Hematopoietic multipotent progenitor cell treated with erythropoietin and hydrocortisone succinate and interleukin-3 and kit ligand, for 17 days (in vitro differentiated cells): ENCODE data around the gene HOXB5.
A peak's percentile ranks its signal among the peaks of the same experiment; 100 is the strongest.

Experiments
- DNase-seq: peaks from one replicate; pipeline ENCODE4 v3.0.0-alpha.2; 2015; ENCODE audit warnings: low spot score

Gene HOXB5

DNA sequence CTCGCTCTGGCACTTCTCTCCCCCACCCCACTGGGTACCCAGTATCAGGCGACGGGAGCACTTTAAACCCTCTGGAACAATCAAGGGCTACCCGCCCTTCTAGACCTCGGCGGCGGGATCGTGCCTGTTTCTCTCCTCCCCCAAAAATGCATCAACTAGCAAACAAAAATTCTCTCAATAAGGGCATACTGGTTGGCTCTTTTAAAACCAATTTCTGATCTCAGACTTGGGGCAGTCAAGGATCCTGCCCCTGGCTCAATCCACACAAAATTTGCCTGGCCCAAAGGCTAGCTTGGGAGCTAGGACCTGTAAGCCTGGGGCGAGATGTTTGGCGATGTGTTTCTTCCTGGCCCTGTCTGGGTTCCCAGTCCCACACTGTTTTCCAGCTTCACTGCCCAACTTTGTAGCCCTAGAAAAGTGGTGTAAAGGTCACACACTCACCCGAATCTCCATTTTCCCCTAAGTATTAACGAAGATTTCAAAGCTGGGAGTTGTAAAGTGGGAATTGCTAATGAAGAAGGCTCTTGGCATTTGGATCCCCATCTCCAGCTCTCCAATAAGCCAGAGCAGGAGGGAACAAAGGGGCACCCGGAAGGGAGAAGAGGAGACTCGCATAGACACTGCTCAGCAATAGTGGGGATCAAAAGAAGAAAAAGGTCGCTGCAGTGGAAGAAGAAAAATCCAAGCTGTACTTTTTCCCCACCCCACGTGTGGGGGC, 34.3 kb downstream of the HOXB5 start:
- no peak for DNase-seq

DNA sequence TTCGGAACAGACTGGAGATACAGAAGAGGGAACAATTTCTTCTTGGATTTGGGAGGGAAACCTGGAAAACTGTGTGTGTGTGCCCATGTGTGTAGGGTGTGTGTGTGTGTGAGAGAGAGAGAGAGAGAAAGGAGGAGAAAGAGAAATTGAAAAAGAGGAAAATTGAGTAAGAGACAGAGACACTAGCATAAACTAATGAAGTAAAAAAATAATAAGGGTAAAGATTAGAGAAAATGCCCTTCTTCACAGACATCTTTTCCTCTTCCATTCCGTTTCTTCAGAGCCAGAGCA, 34.8 kb downstream of the HOXB5 start:
- no peak for DNase-seq

DNA sequence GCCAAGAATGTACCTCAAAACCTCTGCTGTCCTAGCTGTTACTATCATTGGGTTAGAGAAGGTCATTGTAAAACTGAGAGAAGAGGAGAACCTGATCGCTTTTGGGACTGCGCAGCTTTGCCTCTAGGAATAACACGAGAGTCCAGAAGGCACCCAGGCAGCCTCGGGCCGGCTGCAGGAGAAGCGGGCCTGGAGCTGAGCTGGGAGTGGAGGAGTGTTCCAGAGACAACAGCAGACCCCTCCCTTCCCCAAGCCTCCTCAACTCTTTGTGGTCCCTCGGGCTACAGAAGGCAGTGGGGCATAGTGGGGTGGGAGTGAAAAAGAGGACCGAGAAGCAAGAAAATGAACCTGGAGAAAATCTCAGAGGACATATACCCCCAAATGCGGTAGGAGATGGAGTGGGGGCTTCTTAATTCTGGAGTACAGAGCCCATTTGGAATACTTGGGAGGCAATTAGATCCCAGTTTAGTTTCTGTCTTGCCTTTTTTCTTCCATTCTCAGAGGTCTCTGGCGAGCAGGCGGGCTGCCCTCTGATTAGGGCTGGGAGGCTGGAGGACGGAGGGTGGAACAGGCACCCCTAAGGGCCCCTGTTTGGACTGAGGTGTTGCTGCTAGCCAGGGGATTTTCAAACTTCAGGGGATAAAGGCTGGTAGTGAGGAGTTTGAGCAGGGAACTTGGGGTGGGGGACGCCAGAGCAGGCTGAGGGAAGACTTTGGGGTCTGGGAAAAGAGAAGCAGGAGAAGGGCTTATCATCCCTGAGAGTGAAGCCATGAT, 35.3 kb downstream of the HOXB5 start:
- no peak for DNase-seq

- DNase-seq = no peak
These were observed 36.8 kb downstream of the HOXB5 start for GRCh38 chr17:48556576-48557401.

DNA sequence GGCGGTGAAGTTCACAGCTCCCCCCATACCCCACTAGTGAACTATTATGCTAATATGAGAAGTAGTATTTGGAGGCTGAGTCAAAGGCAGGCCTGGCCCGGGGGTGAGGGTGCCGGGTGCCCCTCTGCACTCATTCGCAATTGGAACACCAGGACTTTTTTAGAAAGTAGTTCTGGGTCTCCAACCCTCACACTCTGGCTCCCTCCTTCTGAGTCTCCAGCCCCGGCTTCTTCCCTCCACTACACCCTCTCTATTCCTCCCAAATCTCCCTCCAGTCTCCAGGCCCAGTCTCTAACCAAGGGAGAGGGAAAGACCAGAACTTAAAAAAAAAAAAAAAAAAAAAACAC, 37.4 kb downstream of the HOXB5 start:
- DNase-seq = no peak

DNA sequence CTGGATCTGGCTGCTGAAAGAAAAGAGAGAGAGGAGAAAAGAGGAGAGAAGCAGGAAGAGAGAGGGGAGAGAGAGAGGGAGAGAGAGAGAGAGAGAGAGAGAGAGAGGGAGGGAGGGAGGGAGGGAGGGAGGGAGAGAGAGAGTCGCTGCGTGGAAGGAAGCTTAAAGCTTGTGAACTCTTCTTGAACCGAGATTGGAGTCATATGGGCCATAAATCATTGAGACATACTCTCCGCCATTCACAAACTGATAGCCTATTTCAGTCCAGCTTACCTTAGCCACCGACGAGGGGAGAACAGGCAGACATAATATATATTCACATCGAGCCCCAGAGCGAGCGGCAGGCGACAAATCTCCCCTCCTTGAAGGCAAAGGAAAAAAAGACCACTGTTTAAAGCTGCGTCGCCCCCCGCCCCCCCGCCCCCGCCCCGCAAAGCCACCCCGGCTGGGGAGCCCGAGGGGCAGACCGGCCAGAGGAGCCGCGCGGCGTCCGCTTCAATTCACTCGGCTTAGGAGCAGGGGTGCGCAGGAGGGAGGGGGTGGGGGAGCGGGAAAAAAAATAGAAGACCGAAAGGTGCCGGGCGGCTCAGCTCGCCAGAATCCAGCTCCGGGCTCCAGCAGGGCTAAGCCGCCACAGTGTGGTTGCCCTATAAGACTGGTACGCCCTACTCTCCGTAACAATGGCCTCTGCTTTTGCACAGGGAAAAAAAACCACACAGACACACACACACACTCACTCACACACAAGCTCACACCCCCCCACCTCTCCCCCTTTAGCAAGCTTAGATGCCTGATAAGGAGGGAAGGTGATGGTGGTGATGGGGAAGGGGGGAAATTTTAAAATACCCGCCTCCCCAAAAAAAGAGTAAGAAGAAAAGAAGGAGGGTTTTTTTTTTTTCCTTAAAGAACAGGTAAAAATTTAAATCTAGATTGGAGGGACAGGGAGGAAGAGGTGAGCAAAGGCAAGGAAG, 38.0 kb downstream of the HOXB5 start:
- no peak for DNase-seq

DNA sequence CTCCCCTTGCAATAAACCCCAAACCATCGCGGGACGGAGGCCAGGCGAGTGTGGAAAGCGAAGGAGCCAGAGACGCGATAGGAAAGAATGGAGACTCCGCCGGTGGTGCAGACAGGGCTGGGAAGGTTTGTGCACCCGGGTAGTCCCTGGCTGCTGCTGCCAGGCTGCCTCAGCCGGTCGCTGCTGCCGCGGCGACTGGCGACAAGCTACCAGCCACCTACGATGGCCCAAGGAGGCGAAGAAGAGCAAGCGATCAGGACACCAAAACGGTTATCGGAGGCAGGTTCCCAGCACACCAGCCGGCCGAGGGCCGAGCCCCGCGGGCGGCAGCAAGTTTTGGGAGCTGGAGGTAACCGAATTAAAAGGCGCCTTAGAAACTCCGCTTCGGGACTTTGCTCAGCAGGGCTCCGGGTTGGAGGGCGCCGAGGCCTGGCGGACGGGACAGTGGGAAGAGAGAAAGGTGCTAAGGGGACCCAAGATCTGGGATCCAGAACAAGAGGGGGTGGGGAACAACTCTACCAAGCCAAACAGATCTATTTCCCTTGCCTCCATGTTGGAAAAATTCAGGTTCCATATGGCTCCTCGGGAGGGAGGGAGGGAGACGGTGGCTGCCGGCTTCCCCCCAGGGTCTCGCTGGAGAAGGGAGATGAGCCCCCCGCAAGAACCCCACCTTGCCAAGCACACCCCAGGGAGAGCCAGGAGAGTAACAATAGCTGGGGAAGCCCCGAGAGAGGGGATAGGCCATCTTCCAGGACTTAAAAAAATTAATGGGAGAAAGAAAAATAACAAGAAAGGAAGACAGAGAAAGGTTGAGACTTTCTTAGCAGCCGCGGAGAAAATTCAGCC, 38.9 kb downstream of the HOXB5 start:
- DNase-seq = no peak

GRCh38 chr17:48553826-48554225, 39.8 kb downstream of the HOXB5 start:
- DNase-seq = no peak

- DNase-seq = no peak
These were observed 40.4 kb downstream of the HOXB5 start for GRCh38 chr17:48553190-48553547.

- DNase-seq = no peak
These were observed 41.0 kb downstream of the HOXB5 start for GRCh38 chr17:48552466-48553189.

GRCh38 chr17:48551596-48552465, 41.7 kb downstream of the HOXB5 start:
- no peak for DNase-seq

DNA sequence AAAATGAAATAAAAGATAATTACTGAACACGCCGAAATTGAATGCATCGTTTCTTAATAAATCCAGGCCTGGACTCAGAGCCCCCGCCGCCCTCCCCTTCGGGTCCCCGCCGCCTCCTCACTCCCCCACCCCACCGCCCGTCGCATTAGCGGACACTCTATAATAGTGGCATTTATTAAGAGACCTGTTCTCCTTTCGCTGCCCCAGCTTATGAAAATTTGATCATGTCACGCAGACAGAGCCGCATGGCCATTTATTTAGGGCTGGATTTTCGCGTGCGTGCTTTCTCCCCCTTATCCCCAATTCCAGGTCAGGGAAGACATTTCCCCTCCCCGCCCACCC, 42.4 kb downstream of the HOXB5 start:
- no peak for DNase-seq

- no peak for DNase-seq
These were observed 42.9 kb downstream of the HOXB5 start for GRCh38 chr17:48550502-48551213.

- DNase-seq = no peak
These were observed 43.6 kb downstream of the HOXB5 start for GRCh38 chr17:48549914-48550501.

- DNase-seq = no peak
These were observed 44.3 kb downstream of the HOXB5 start for GRCh38 chr17:48549281-48549630.

- peak; percentile 17 for DNase-seq
These were observed 44.9 kb downstream of the HOXB5 start for GRCh38 chr17:48548523-48549280.

GRCh38 chr17:48547808-48548522, 45.6 kb downstream of the HOXB5 start:
- peak; percentile 59 for DNase-seq
